HUES48 (cell line): ENCODE data around the gene KLF6.
A peak's percentile ranks its signal among the peaks of the same experiment; 100 is the strongest.

ENCODE experiments used
- H3K27ac ChIP-seq: one replicate; pipeline ENCODE4 v1.7.0; 2013; ENCODE audit warnings: low read depth, low read length, inconsistent platforms
- H3K27me3 ChIP-seq: 2 replicates; pipeline ENCODE4 v1.6.1; 2013; ENCODE audit warnings: mild to moderate bottlenecking, low read length; ENCODE audit not compliant: control insufficient read depth, insufficient read depth
- H3K36me3 ChIP-seq: 2 replicates; pipeline ENCODE4 v1.6.1; 2013; ENCODE audit warnings: low read length; ENCODE audit not compliant: control insufficient read depth, insufficient read depth
- H3K4me1 ChIP-seq: 2 replicates; pipeline ENCODE4 v1.6.1; 2013; ENCODE audit warnings: mild to moderate bottlenecking, low read length; ENCODE audit not compliant: control insufficient read depth, insufficient read depth
- H3K4me3 ChIP-seq: 2 replicates; pipeline ENCODE4 v1.5.1; 2013; ENCODE audit warnings: mild to moderate bottlenecking, low read depth, low read length
- H3K9ac ChIP-seq: 2 replicates; pipeline ENCODE4 v1.6.1; 2013; ENCODE audit warnings: mild to moderate bottlenecking, low read depth, low read length, moderate library complexity
- H3K9me3 ChIP-seq: 2 replicates; pipeline ENCODE4 v1.6.1; 2013; ENCODE audit warnings: low read length; ENCODE audit not compliant: control insufficient read depth, insufficient read depth

KLF6 gene

GRCh38 chr10:3808689-3809199 lies 23.7 kb upstream of the KLF6 start:
- peaks cover 14% of the 10 kb centered on the region for H3K4me1 ChIP-seq
- H3K9ac ChIP-seq, result no peak overlapping the region
- H3K36me3 ChIP-seq, result no peaks in the 10 kb centered on the region
- no peaks in the 10 kb centered on the region for H3K9me3 ChIP-seq
- H3K4me3 ChIP-seq, result no peak overlapping the region
- no peak overlapping the region for H3K27ac ChIP-seq
- no peaks in the 10 kb centered on the region for H3K27me3 ChIP-seq

GRCh38 chr10:3807928-3808496 lies 23.0 kb upstream of the KLF6 start:
- no peaks in the 10 kb centered on the region for H3K27me3 ChIP-seq
- no peak overlapping the region for H3K27ac ChIP-seq
- H3K4me1 ChIP-seq, result peaks cover 14% of the 10 kb centered on the region

GRCh38 chr10:3807211-3807927 lies 22.4 kb upstream of the KLF6 start:
- Histone ChIP-seq H3K4me3 (no peak overlapping the region), H3K36me3 (no peaks in the 10 kb centered on the region), H3K9me3 (no peaks in the 10 kb centered on the region), H3K27ac (no peak overlapping the region), H3K9ac (no peak overlapping the region), H3K4me1 (peaks cover 14% of the 10 kb centered on the region), H3K27me3 (no peaks in the 10 kb centered on the region)

More at GRCh38 chr10:3807928-3808496, 23.0 kb upstream of the KLF6 start:
- Histone ChIP-seq H3K36me3 (no peaks in the 10 kb centered on the region), H3K9ac (no peak overlapping the region), H3K4me3 (no peak overlapping the region), H3K9me3 (no peaks in the 10 kb centered on the region)

- Histone ChIP-seq H3K27ac (peak overlapping the region; percentile 76), H3K9me3 (no peaks in the 10 kb centered on the region), H3K4me1 (peaks cover 14% of the 10 kb centered on the region), H3K36me3 (no peaks in the 10 kb centered on the region), H3K27me3 (no peaks in the 10 kb centered on the region), H3K4me3 (no peak overlapping the region), H3K9ac (no peak overlapping the region)
Measured at GRCh38 chr10:3806603-3807002, 21.6 kb upstream of the KLF6 start.

- H3K9ac ChIP-seq, result no peak overlapping the region
- no peaks in the 10 kb centered on the region for H3K9me3 ChIP-seq
- no peaks in the 10 kb centered on the region for H3K27me3 ChIP-seq
- H3K27ac ChIP-seq, result peak overlapping the region; percentile 76
- peaks cover 14% of the 10 kb centered on the region for H3K4me1 ChIP-seq
- no peak overlapping the region for H3K4me3 ChIP-seq
- H3K36me3 ChIP-seq, result no peaks in the 10 kb centered on the region
Measured at GRCh38 chr10:3805791-3806461, 20.9 kb upstream of the KLF6 start.

GRCh38 chr10:3805201-3805790 lies 20.3 kb upstream of the KLF6 start:
- Histone ChIP-seq H3K4me1 (peaks cover 14% of the 10 kb centered on the region), H3K9me3 (no peaks in the 10 kb centered on the region), H3K27me3 (no peaks in the 10 kb centered on the region), H3K27ac (peak overlapping the region; percentile 76), H3K4me3 (no peak overlapping the region), H3K36me3 (no peaks in the 10 kb centered on the region), H3K9ac (no peak overlapping the region)

- H3K27ac ChIP-seq, result peak overlapping the region; percentile 59
- H3K4me3 ChIP-seq, result no peak overlapping the region
- no peak overlapping the region for H3K9ac ChIP-seq
- H3K9me3 ChIP-seq, result no peaks in the 10 kb centered on the region
- peaks cover 14% of the 10 kb centered on the region; the same call in 1 of the 2 replicates for H3K4me1 ChIP-seq
- H3K36me3 ChIP-seq, result no peaks in the 10 kb centered on the region
- H3K27me3 ChIP-seq, result no peaks in the 10 kb centered on the region
Measured at GRCh38 chr10:3803927-3804741, 19.1 kb upstream of the KLF6 start.

- Histone ChIP-seq H3K4me1 (peaks cover 14% of the 10 kb centered on the region; the same call in 1 of the 2 replicates), H3K27ac (no peak overlapping the region), H3K27me3 (no peaks in the 10 kb centered on the region), H3K9ac (no peak overlapping the region), H3K36me3 (no peaks in the 10 kb centered on the region), H3K4me3 (no peak overlapping the region), H3K9me3 (no peaks in the 10 kb centered on the region)
Measured at GRCh38 chr10:3803295-3803926, 18.4 kb upstream of the KLF6 start.

GRCh38 chr10:3802526-3803265 lies 17.7 kb upstream of the KLF6 start:
- Histone ChIP-seq H3K36me3 (no peaks in the 10 kb centered on the region), H3K27ac (no peak overlapping the region), H3K4me1 (peaks cover 14% of the 10 kb centered on the region; the same call in 1 of the 2 replicates), H3K9me3 (no peaks in the 10 kb centered on the region), H3K27me3 (no peaks in the 10 kb centered on the region), H3K9ac (no peak overlapping the region), H3K4me3 (no peak overlapping the region)
